HG03558 (cell line): ENCODE data around the gene SASH1.
"Not testable (repeated sequence)": the region's sequence is repeated elsewhere in the genome, so short reads cannot be mapped to it uniquely, and the experiment has no call there.

ENCODE experiments used
- ATAC-seq: cut with Tn5 transposase; IDR thresholded peaks from one replicate; pipeline ENCODE4 v1.9.1; 2021; ENCODE audit warnings: moderate number of reproducible peaks; ENCODE audit not compliant: unreplicated experiment; ENCODE audit errors: extremely low read depth

Gene SASH1

DNA sequence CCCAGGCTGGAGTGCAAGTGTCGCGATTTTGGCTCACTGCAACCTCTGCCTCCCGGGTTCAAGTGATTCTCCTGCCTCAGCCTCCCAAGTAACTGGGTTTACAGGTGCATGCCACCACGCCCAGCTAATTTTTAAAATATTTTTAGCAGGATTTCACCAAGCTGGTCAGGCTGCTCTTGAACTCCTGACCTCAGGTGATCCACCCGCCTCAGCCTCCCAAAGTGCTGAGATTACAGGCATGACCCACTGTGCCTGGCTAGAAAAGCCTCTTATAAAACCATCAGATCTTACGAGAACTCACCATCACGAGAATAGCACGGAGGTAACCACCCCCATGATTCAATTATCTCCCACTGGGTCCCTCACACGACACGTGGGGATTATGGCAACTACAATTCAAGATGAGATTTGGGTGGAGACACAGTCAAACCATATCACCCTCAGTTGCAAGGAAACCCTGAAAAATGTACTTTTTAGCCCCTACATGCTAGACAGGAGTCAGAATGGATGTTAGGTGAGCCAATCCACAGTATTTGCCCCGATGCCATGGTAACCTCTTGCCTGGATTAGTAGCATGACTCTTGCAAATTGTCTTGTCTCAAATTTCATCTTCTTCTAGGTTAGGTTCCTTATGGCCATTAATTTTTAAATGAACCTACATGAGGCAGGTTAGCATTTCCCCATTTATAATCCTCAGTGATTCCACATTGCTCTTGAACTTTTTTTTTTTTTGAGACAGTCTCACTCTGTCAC lies 17.1 kb upstream of the SASH1 start:
- no peak for ATAC-seq

DNA sequence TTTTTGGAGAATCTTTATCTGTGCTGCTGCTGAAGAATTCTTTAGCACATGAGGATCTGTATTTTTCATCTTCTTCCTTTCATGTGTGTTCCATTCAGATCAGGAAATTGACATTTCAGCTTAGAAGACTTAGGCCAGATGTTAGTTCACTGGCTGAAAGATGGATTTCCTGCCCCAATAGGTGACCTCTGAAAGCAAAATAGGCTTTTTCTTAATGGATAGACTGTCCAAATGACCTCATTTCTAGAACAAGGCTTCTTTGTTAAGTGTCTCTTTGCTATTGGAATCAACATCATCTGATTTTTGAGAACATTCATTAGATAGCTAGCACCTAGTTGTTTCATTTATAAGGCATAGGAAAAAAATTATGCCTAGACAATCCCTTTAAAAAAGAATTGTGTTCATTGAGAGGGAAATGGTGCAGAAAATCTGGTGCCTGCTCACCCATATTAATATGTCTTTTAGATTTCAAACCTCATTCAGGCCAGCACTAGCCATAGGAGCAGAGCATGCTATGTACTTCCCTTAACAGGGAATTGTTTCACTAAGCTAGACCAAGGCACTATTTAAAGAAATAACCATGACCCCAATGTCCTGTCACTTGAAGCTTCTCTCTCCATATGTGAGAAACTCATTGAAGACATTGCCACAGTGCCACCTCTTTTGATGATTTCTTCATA lies 13.6 kb upstream of the SASH1 start:
- ATAC-seq, result no peak

DNA sequence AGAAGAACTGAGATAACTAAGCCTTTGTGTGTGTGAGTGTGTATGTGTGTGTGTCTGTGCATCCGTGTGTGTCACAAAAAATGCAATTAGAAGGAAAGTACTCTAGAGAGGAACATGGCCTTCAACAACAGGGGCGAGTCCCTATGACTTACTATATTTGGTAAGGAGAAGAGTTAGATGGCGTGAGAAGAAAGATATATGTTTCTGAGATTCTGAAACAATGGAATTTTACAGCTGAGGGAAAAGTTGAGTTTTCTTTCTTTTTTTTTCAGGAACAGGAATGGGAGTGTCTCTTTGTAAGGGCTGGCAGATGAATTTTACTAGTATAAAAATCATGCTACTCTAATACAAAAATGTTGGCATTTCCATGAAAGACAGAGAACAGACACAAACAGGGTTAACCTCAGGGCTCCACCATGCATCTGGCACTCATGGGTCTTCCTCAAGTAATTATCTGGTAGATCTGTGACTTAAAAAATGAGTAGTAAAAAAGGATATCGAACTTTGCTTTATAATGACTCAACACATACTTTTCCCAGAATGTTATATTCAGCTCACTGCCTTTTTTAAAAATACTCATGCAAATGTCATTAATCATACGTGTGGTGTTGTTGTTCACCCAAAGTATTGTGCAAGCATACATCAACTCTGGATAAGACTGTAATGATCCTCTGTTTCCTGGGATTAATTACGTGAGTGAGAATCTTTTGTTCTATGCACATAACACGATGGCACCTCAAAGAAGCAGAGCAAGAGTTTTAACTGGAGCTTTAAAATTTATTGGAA lies 12.8 kb upstream of the SASH1 start:
- ATAC-seq, result no peak

- ATAC-seq, result no peak
Measured at GRCh38 chr6:148332088-148332487, 10.6 kb upstream of the SASH1 start.

GRCh38 chr6:148336901-148337300 lies 5.7 kb upstream of the SASH1 start:
- ATAC-seq, result no peak

DNA sequence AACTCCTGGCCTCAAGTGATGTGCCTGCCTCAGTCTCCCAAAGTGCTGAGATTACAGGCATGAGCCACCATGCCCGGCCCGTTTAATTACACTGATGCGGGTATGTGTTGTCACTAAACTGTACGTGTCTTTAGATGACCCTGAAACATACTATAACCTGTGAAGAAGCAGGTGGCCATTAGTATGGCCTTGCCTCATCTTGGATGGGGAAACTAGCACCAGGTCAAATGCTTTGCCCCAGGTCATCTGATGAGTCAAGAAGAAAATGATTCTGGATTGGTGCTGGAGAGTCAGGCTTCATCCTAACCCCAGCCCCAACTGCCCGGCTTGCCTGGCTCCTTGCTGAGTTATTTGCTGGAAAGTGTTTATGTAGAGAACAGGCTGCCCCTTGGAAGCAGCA lies 2.9 kb upstream of the SASH1 start:
- no peak for ATAC-seq

DNA sequence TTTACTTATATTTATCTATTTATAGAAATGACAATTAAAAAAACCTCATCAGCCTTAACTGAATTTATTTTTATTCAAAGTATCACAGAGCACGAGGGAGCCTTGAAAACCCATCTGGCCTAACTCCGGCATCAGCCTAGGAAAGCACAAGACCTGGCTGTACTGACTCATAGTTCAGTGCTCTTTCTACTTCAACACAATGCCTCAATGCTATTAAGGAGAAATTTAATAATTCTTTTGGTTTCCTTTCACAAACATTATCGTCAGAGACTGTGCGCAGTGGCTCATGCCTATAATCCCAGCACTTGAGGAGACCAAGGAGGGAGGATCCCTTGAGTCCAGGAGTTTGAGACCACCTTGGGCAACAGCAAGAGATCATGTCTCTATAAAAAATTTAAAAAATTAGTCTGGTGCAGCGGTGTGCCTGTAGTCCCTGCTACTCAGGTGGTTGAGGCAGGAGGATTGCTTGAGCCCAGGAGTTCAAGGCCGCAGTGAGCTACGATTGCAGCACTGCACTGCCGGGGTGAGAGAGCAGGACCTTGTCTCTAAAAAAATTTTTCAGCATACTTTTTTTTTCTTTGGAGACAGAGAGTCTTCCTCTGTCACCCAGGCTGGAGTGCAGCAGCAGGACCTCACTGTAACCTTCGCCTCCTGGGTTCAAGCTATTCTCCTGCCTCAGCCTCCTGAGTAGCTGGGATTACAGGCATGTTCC lies 1.9 kb upstream of the SASH1 start:
- no peak for ATAC-seq

DNA sequence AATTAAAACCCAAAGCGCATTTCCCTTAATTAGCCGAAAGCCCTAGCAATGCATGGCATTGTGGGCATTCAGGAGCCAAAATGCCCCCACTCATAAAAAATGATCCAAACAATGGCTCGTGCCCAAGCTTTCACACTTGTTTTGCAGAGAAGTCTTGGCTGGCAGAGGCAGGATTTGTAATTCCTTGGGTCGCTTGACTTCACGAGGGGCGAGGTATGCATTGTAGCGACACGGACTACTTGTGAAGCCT lies 613 bp upstream of the SASH1 start:
- no peak for ATAC-seq

DNA sequence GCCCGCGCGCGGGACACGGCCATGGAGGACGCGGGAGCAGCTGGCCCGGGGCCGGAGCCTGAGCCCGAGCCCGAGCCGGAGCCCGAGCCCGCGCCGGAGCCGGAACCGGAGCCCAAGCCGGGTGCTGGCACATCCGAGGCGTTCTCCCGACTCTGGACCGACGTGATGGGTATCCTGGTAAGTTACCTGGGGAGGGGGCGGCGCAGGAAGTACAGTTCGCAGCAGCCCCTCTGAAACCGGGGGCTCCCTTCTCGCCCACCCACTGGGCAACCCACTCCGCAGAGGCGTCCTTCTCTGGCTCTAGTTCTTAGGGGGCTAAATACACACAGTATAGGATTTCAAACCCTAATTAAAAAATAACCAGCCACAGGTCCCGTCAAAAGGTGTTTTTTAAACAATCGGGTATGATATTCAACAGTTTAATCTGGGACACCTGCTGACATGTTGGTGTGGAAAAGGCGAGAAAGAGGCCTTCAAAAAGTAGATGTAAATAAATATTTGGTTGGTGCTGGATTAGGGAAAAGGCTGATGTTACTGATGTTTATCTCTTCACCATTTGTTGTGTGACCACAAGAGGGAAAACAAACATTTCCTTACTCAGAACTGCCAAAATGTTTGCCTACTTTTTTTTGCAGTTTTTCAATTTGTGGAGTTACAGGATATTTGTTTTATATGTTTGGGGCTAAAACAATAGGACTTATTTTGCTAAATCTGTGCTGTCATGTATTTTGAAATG lies 577 bp downstream of the SASH1 start:
- ATAC-seq, result no peak

DNA sequence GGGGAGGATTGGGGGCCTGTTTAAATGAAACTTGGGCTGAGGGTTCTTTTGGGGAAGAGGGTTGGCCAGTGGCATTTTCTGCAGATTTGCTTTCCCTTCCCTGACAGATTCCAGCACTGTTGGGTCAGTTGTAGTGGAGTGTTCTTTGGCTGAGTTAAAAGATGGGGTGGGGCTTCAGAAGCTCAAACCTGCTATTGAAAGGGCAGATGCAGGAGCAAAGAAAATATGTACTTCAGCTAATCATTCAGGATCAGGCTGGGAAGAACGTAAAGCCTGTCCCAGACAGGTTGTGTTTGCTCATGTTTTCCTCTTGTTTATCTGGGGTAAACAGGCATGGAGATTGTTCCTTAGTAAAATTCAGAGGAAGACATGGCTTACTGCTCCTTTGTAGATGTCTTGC lies 2.5 kb downstream of the SASH1 start:
- no peak for ATAC-seq

DNA sequence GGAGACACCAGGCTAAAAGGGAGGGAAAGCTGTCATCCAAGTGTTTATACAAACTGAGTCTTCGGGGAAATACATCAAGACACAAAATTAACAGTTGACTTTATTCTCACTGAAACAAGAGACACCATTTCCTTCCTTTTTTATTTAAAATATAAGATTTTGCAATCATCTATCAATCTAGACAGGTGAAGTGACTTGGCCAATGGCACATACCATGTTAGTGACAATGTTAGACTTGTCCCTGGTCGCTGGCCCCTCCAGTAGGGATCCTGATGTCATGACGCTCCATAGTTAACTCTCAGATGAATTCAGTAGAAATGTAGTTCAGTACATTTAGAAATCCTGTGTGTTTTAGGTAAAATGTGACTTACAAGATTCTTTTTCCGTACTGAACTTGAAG lies 2.9 kb downstream of the SASH1 start:
- no peak for ATAC-seq

GRCh38 chr6:148346681-148347440 lies 4.2 kb downstream of the SASH1 start:
- ATAC-seq, result no peak

DNA sequence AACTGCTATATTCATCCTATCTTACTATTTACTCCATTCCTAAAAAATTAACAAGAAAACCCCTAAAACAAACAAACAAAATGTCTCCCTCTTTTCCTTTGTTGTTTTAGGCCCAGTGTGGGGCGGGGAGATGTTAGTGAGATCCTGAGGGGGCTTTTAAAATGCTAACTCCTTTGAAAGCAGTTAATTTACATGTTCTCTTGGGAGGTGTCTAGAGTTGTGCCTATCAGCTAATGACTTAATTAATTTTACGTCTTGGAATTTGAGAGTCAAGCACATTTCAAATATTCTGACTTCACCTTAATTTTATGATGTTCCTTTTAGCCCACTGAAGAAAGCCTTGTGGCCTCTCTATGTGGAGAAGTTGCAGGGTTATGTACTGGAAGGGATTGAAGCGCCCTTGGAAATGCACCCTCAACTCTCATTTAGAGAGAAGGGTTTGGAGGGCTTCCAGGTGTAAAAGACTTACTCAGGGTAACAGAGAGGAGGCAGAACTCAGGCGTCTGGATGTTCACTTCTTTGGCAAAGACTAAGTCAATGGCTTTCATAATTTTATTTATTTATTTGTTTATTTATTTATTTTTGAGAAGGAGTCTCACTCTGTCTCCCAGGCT lies 4.9 kb downstream of the SASH1 start:
- ATAC-seq, result no peak

- ATAC-seq, result no peak
Measured at GRCh38 chr6:148348335-148348734, 5.7 kb downstream of the SASH1 start.

GRCh38 chr6:148348778-148349177 lies 6.1 kb downstream of the SASH1 start:
- ATAC-seq, result no peak

- ATAC-seq, result no peak
Measured at GRCh38 chr6:148349466-148349865, 6.8 kb downstream of the SASH1 start.

DNA sequence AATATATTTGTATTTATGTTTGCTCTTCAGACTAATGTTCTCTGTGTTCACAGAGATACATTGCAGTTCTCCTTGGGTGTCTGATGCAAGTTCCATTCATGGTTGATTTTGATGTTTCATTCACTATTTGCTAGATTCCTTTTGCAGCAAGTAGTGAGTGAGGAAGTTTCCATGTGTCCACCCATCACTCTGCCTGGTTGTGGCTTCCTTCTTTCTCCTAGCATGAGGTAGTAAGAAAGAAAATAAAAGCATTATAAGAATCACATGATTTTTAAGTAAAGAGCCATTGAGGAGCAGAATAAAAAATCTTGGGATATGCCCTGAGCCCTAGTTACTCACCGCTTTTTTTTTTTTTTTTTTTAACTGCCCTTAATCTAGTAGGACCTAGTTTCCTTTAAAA lies 8.7 kb downstream of the SASH1 start:
- no peak for ATAC-seq

DNA sequence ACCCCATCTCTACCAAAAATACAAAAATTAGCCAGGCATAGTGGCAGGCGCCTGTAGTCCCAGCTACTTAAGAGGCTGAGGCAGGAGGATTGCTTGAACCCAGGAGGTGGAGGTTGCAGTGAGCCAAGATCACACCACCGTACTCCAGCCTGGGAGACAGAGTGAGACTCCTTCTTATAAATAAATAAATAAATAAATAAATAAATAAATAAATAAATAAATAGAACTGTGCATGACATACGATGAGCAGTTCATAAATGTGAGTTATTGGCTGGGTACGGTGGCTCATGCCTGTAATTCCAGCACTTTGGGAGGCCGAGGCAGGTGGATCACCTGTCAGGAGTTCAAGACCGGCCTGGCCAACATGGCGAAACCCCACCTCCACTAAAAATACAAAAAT lies 9.8 kb downstream of the SASH1 start:
- ATAC-seq, result not testable (repeated sequence)

DNA sequence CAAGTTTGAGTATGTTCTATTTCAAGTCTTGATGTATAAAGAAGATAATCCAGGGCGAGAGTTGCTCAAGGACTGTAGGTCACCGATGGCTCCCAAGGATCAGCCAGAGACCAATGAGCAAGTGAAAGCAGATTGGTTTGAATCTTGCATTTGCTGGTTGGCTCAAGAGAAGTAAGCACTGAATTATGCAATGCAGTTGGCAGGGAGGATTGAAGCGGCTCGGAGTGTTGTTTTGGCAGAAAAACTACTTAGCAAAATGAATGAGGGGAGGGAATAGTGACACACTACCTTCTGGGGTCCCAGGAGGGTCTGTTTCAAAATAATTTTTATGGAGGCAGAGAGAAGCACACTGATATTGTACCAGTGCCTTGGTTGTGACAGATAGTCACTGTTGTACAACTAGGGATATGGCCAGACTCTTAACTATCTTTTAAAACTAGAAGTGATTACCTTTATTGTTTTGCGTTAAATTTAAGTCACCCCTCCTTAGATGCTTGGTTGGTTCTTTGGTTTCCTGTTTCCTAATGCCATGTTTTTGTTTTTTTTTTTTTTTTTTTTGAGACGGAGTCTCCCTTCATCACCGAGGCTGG lies 15.7 kb downstream of the SASH1 start:
- no peak for ATAC-seq
